Stimulated activated CD4-positive, alpha-beta T cell treated with anti-CD3 and anti-CD28 coated beads, Interleukin-2, amount 100 ng/mL, for 4 hours (primary cell): ENCODE results near the gene GLRA1.
"Not testable (repeated sequence)": the region's sequence is repeated elsewhere in the genome, so short reads cannot be mapped to it uniquely, and the experiment has no call there.

Experiments used
- DNase-seq: peaks from one replicate; pipeline ENCODE4 v3.0.0-alpha.2; 2020; ENCODE audit warnings: low read depth

GLRA1 gene

GRCh38 chr5:151815051-151815450, 109.6 kb downstream of the GLRA1 start:
- no peak for DNase-seq

- DNase-seq: no peak
Observed at GRCh38 chr5:151812757-151813309, 111.8 kb downstream of the GLRA1 start.

- no peak for DNase-seq
Observed at GRCh38 chr5:151811593-151812321, 112.9 kb downstream of the GLRA1 start.

- no peak for DNase-seq
Observed at GRCh38 chr5:151810897-151811296, 113.8 kb downstream of the GLRA1 start.

- DNase-seq: no peak
Observed at GRCh38 chr5:151810449-151810848, 114.2 kb downstream of the GLRA1 start.

- no peak for DNase-seq
Observed at GRCh38 chr5:151808451-151809169, 116.0 kb downstream of the GLRA1 start.

GRCh38 chr5:151805414-151806223, 119.0 kb downstream of the GLRA1 start:
- DNase-seq: no peak

GRCh38 chr5:151800532-151800931, 124.1 kb downstream of the GLRA1 start:
- DNase-seq: no peak

GRCh38 chr5:151799407-151799806, 125.2 kb downstream of the GLRA1 start:
- DNase-seq: peak; percentile 15

- no peak for DNase-seq
Observed at GRCh38 chr5:151798674-151799073, 126.0 kb downstream of the GLRA1 start.

- DNase-seq: no peak
Observed at GRCh38 chr5:151795426-151795825, 129.2 kb downstream of the GLRA1 start.

GRCh38 chr5:151793358-151793757, 131.3 kb downstream of the GLRA1 start:
- DNase-seq: no peak

GRCh38 chr5:151787817-151788216, 136.8 kb downstream of the GLRA1 start:
- no peak for DNase-seq

- DNase-seq: no peak
Observed at GRCh38 chr5:151786468-151786867, 138.2 kb downstream of the GLRA1 start.

GRCh38 chr5:151784141-151784540, 140.5 kb downstream of the GLRA1 start:
- no peak for DNase-seq

GRCh38 chr5:151783664-151784063, 141.0 kb downstream of the GLRA1 start:
- DNase-seq: not testable (repeated sequence)

- no peak for DNase-seq
Observed at GRCh38 chr5:151781201-151781600, 143.4 kb downstream of the GLRA1 start.

GRCh38 chr5:151780348-151780747, 144.3 kb downstream of the GLRA1 start:
- no peak for DNase-seq

- DNase-seq: no peak
Observed at GRCh38 chr5:151779531-151780125, 145.0 kb downstream of the GLRA1 start.

GRCh38 chr5:151775025-151775606, 149.5 kb downstream of the GLRA1 start:
- no peak for DNase-seq

GRCh38 chr5:151773951-151774350, 150.7 kb downstream of the GLRA1 start:
- no peak for DNase-seq
